HCT116 (cell line): ENCODE results near the gene FKBP1A.

Experiments used
- EZH2 ChIP-seq: fragments of 200-600 bp; sonication (generic); IDR thresholded peaks from 2 replicates; pipeline ENCODE4 v1.6.1; 2017; ENCODE audit warnings: antibody characterized with exemption, mixed run types
- FOSL1 ChIP-seq: IDR thresholded peaks from 2 replicates; pipeline ENCODE4 v1.6.1; 2012; ENCODE audit warnings: low read depth
- JUND ChIP-seq: IDR thresholded peaks from 2 replicates; pipeline ENCODE4 v1.6.1; 2012
- POLR2AphosphoS5 ChIP-seq: IDR thresholded peaks from 2 replicates; pipeline ENCODE4 v1.6.1; 2011; ENCODE audit warnings: mild to moderate bottlenecking, low read depth, low read length, moderate library complexity
- SRF ChIP-seq: IDR thresholded peaks from 2 replicates; pipeline ENCODE4 v1.6.1; 2012; ENCODE audit warnings: low read depth
- TF ChIP-seq, protein P1 (sequence below): IDR thresholded peaks from 2 replicates; pipeline ENCODE4 v1.6.1; 2012

DNA sequence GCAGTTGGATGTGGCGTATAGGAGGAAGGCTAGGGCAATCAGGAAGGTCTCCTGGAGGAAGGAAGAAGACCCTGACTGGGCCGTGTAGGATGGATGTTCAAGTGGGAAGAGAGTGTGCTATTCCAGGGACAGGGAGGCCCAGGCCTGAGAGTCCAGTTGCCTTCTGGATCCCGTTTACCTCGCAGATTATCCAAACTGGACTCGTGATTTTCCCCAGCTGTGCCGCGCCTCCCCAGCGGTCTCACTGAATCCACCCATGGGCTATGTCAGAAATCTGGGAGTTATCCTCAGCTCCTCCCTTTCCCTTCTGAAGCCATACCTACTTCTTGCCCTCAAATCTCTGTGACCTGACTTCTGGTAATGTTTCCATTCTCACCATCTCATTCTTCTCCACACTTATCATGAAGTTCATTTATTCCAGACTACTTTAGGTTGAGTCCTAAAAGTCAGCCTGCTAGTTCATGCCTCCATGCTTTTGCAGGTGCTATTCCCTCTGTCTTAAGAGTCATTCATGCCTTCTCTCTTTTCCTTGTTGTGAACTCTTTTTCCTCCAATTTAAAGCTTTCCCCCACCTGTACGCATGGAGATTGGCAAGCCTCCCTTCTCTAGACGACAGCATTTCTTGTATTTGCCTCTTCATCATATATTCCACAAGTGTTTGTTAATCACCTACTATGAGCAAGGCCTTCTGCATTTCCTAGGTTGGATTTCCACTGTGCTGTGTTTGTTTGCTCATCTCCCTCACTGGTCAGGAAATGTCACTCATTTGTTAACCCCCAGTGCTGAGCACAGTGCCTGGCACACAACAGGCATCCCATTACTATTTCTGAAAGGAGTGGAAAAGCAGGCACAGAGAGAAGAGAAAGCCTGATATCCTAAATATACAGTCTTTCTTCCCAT, 66.6 kb downstream of the FKBP1A start:
- TF ChIP-seq POLR2AphosphoS5 (no peak), SRF (no peak), JUND (no peak), FOSL1 (no peak), EZH2 (no peak)
- TF ChIP-seq, protein P1, sequence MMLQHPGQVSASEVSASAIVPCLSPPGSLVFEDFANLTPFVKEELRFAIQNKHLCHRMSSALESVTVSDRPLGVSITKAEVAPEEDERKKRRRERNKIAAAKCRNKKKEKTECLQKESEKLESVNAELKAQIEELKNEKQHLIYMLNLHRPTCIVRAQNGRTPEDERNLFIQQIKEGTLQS: no peak
